ENCODE measurements around the gene LOXL3.

LOXL3 gene

GRCh38 chr2:74526649-74527230 lies 27.0 kb downstream of the LOXL3 start:
- DNase-seq, result no peak

- peak; percentile 68 for DNase-seq
These were observed 27.8 kb downstream of the LOXL3 start, which contains the start of gene DQX1 for GRCh38 chr2:74525717-74526648. Gene DQX1, minus strand, starts transcription at chr2:74526231. Its CDS starts 502 bp downstream, at chr2:74525729.

GRCh38 chr2:74524955-74525716 lies 28.6 kb downstream of the LOXL3 start:
- no peak for DNase-seq

GRCh38 chr2:74524005-74524404 lies 29.7 kb downstream of the LOXL3 start:
- no peak for DNase-seq

GRCh38 chr2:74522516-74522915 lies 31.2 kb downstream of the LOXL3 start:
- DNase-seq, result no peak

GRCh38 chr2:74516650-74517049 lies 37.1 kb downstream of the LOXL3 start:
- DNase-seq, result no peak

- DNase-seq, result peak; percentile 72
These were observed 37.6 kb downstream of the LOXL3 start for GRCh38 chr2:74515981-74516633.

- DNase-seq, result peak; percentile 67
These were observed 38.3 kb downstream of the LOXL3 start for GRCh38 chr2:74515271-74515980.

GRCh38 chr2:74514368-74515270 lies 39.1 kb downstream of the LOXL3 start, which contains the start of gene TLX2:
Gene TLX2, plus strand, starts transcription at chr2:74514450. Its CDS starts 357 bp downstream, at chr2:74514807.
- peak; percentile 67 for DNase-seq

- DNase-seq, result no peak
These were observed 40.0 kb downstream of the LOXL3 start for GRCh38 chr2:74513605-74514367.

- DNase-seq, result no peak
These were observed 40.8 kb downstream of the LOXL3 start for GRCh38 chr2:74512744-74513604.

GRCh38 chr2:74511104-74511989 lies 42.4 kb downstream of the LOXL3 start:
- DNase-seq, result no peak

- DNase-seq, result no peak
These were observed 43.5 kb downstream of the LOXL3 start for GRCh38 chr2:74510272-74510671.

- peak; percentile 84 for DNase-seq
These were observed 45.7 kb downstream of the LOXL3 start for GRCh38 chr2:74507926-74508520.

- DNase-seq, result peak; percentile 99
These were observed 46.4 kb downstream of the LOXL3 start, which contains the start of gene PCGF1 for GRCh38 chr2:74507145-74507925. Gene PCGF1, minus strand, starts transcription at chr2:74507695. Its CDS starts 27 bp downstream, at chr2:74507668.

GRCh38 chr2:74505448-74506246 lies 48.1 kb downstream of the LOXL3 start:
- DNase-seq, result no peak

Data from islet precursor cell (in vitro differentiated cells).